ENCODE data around the gene ANKRD55. TPM values are rescaled to one million over a fixed set of nuclear protein-coding genes. Genes with fewer than 3 reads are reported as not detected.

Gene ANKRD55
- total RNA-seq, 1 donor from 2014 or later, result 0.74 TPM

DNA sequence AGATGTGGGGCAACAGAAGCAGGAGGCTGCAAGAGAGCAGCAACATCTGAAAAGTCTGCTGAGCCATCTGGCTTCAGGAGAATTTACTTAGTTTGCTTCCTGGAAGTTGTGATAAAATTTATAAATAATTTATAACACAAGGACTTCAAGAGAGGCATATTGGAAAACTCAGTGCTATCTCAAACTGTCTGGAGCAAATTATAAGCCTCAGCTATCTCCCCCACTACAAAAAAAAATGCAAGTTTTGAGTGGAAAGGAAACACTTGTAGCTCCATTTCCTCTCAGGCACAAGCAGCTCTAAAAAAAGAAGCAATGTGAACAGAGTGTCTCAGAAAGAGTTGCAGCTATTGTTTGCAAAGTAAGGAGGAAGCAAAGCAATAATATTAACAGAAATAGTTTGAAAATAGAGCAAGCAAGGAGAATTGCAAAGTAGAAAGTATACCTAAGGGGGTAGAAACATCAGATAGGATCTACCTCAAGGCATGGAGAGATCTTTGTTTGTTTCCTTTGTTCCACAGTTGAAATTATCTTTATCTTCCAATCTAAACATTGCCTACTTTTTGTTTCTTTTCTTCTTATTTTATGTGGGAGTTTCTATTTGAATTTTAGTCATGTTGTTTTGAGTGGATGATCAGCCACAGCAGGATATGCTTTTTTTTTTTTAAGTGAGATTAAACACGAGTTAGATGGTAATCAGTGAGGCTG, 182.4 kb downstream of the ANKRD55 start:
- Histone ChIP-seq H3K27me3 (no peaks in the 10 kb centered on the region), H3K27ac (no peak overlapping the region), H3K36me3 (no peaks in the 10 kb centered on the region), H3K4me1 (peaks cover 7% of the 10 kb centered on the region), H3K4me3 (no peak overlapping the region), H3K9me3 (no peaks in the 10 kb centered on the region)
- no peak for TF ChIP-seq POLR2A (IDR thresholded peaks at IDR 0.05)
- TF ChIP-seq POLR2AphosphoS5 (IDR thresholded peaks at IDR 0.05; ENCODE audit: insufficient read depth in 1 of 2, low read depth in 1 of 2), result peak in 1 of 2 donors; percentile 91
- intact Hi-C loops (cut with DNase I), result no loop called here
- DNase-seq (ENCODE audit: extremely low spot score in 2 of 2), result no peak

Small RNAs within 50 kb of the gene (small RNA-seq; reads per million reads assigned to genes)
- gene RNA5SP184 (not detected), gene RNA5SP185 (not detected), gene RNU6-299P (not detected)

Other genes with a start within 250 kb of the ANKRD55 start
- 312 TPM for gene IL6ST, start 238.4 kb downstream of the ANKRD55 start, total RNA-seq